ENCODE results near the gene MRPL19. TPM values are rescaled to one million over a fixed set of nuclear protein-coding genes. Genes with fewer than 3 reads are reported as not detected.
A peak's percentile ranks its signal among the peaks of the same experiment; 100 is the strongest.

MRPL19 gene
- polyA plus RNA-seq, 3 donors, result 4.5 to 25.0 (median 25.0) TPM

DNA sequence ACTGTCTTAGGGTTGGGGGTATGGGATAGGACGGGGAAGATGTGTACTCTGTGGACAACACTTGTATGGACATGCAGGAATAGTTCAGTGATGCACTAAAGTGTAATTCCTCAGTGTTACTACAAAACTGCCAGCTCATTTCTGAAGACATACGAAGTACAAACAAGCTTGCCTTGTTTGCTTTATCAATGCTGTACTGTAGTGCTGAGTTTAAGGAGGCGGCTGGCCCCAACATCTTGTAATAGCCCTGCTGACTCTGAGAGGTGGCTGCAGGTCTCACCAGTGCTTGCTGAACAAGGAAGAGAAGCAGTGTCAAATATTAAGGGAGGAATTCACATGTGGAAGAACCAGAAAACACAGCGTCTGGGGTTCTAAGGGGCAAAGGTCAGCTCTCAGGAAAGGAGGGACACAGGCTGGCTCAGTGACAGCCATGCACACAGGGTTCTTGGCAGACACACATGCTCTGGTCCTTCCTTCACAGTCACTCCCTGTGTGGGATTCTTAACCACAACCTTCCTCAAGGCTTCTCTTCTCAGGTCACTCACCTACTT lies 46.0 kb upstream of the MRPL19 start:
- TF ChIP-seq, protein P1, sequence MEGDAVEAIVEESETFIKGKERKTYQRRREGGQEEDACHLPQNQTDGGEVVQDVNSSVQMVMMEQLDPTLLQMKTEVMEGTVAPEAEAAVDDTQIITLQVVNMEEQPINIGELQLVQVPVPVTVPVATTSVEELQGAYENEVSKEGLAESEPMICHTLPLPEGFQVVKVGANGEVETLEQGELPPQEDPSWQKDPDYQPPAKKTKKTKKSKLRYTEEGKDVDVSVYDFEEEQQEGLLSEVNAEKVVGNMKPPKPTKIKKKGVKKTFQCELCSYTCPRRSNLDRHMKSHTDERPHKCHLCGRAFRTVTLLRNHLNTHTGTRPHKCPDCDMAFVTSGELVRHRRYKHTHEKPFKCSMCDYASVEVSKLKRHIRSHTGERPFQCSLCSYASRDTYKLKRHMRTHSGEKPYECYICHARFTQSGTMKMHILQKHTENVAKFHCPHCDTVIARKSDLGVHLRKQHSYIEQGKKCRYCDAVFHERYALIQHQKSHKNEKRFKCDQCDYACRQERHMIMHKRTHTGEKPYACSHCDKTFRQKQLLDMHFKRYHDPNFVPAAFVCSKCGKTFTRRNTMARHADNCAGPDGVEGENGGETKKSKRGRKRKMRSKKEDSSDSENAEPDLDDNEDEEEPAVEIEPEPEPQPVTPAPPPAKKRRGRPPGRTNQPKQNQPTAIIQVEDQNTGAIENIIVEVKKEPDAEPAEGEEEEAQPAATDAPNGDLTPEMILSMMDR (IDR thresholded peaks at IDR 0.05), result no peak
- no peak overlapping the region for H3K27ac ChIP-seq (ENCODE audit: low read depth in 1 of 2, low read length in 2 of 2)
- H3K4me1 ChIP-seq (ENCODE audit: control insufficient read depth in 1 of 2, insufficient read depth in 2 of 2, low read length in 2 of 2), result no peaks in the 10 kb centered on the region
- Mint-ChIP-seq H3K4me3 (no peak overlapping the region), H3K4me1 (no peaks in the 10 kb centered on the region), H3K36me3 (no peaks in the 10 kb centered on the region), H3K27ac (no peak overlapping the region), H3K9me3 (peaks cover 0 to 12% (median 6%) of the 10 kb centered on the region in 7 donors), H3K27me3 (ENCODE audit: low read depth in 3 of 3) (peaks cover 4 to 14% (median 6%) of the 10 kb centered on the region in 3 donors)
- H3K79me2 ChIP-seq (ENCODE audit: insufficient read depth, low read length), result no peaks in the 10 kb centered on the region
- no peak for DNase-seq
- H3K36me3 ChIP-seq (replicated peaks in 1 of 2; ENCODE audit: control insufficient read depth in 1 of 2, insufficient read depth in 2 of 2, low read length in 2 of 2), result no peaks in the 10 kb centered on the region
- no peak overlapping the region for H2AFZ ChIP-seq (ENCODE audit: insufficient read depth, low read depth, low read length, poor library complexity, severe bottlenecking)
- intact Hi-C loops (cut with micrococcal nuclease), result loop anchor here in 1 of 2 donors (10.0 kb wide), 1 partner anchor 686 kb away; no protein-coding TSS in a partner anchor
- no peak overlapping the region for H3K4me2 ChIP-seq (replicated peaks; ENCODE audit: extremely low read depth, low read length, poor library complexity, severe bottlenecking)
- no peak overlapping the region for H3K4me3 ChIP-seq (replicated peaks in 1 of 3; ENCODE audit: low read depth in 2 of 3, low read length in 3 of 3)
- 93% methylated on average over 3 of the region's 4 CpGs for WGBS (ENCODE audit: insufficient coverage)
- no peaks in the 10 kb centered on the region for H4K20me1 ChIP-seq (ENCODE audit: insufficient read depth, low read length)
- no peak overlapping the region for H3K9ac ChIP-seq (ENCODE audit: insufficient read depth, low read length, poor library complexity, severe bottlenecking)
- H3K9me3 ChIP-seq (replicated peaks in 1 of 2; ENCODE audit: control insufficient read depth in 1 of 2, insufficient read depth in 1 of 2, low read length in 2 of 2), result peaks cover 0 to 6% of the 10 kb centered on the region in 2 donors
- peaks cover 0 to 1% of the 10 kb centered on the region in 2 donors for H3K27me3 ChIP-seq (ENCODE audit: control insufficient read depth in 2 of 2, insufficient read depth in 2 of 2, low read length in 2 of 2)

DNA sequence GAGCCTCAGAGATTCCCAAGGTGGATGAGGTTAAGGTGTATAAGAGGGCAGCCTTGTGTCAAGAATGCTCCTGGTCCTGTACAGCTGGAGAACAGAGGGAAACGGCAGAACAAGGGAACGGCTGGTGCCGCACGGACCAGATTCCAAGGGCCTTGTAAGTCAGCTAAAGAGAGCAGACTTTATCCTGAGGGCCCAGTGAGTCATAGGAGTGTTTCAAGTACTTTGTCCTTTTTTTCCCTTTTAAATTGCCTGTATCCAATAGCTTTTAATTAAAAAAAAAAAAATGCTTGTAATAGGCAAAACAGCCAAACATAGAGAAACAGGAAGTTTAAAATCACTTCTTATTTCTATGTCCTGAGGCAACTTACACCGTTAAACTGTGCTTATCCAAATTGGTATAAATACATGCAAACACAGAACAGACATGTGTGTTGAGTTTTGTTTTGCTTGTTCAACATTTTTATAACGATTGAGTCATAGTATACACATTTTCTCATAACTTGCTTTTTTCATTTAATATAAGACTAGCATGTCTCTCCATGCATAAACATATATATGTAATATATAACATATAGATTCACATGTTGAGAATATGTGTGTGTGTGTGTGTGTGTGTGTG lies 43.8 kb upstream of the MRPL19 start:
- 86% methylated on average over 1 of the region's 6 CpGs for WGBS (ENCODE audit: insufficient coverage)
- intact Hi-C loops (cut with micrococcal nuclease), result loop anchor here in 1 of 2 donors (10.0 kb wide), 1 partner anchor 688 kb away; no protein-coding TSS in a partner anchor

More for the DNA sequence above, 43.8 kb upstream of the MRPL19 start:
- Mint-ChIP-seq H3K4me1 (no peaks in the 10 kb centered on the region), H3K27me3 (ENCODE audit: low read depth in 3 of 3) (peaks cover 19 to 31% (median 19%) of the 10 kb centered on the region in 3 donors), H3K9me3 (peaks cover 0 to 9% (median 2%) of the 10 kb centered on the region in 7 donors), H3K36me3 (no peaks in the 10 kb centered on the region), H3K4me3 (peak overlapping the region in 1 of 2 donors; percentile 14), H3K27ac (no peak overlapping the region)
- Histone ChIP-seq H3K9me3 (replicated peaks in 1 of 2; ENCODE audit: control insufficient read depth in 1 of 2, insufficient read depth in 1 of 2, low read length in 2 of 2) (peaks cover 0 to 5% of the 10 kb centered on the region in 2 donors), H3K9ac (ENCODE audit: insufficient read depth, low read length, poor library complexity, severe bottlenecking) (no peak overlapping the region), H3K4me3 (replicated peaks in 1 of 3; ENCODE audit: low read depth in 2 of 3, low read length in 3 of 3) (no peak overlapping the region), H4K20me1 (ENCODE audit: insufficient read depth, low read length) (no peaks in the 10 kb centered on the region), H3K4me2 (replicated peaks; ENCODE audit: extremely low read depth, low read length, poor library complexity, severe bottlenecking) (no peak overlapping the region), H3K36me3 (replicated peaks in 1 of 2; ENCODE audit: control insufficient read depth in 1 of 2, insufficient read depth in 2 of 2, low read length in 2 of 2) (no peaks in the 10 kb centered on the region), H2AFZ (ENCODE audit: insufficient read depth, low read depth, low read length, poor library complexity, severe bottlenecking) (no peak overlapping the region), H3K4me1 (ENCODE audit: control insufficient read depth in 1 of 2, insufficient read depth in 2 of 2, low read length in 2 of 2) (no peaks in the 10 kb centered on the region), H3K27ac (ENCODE audit: low read depth in 1 of 2, low read length in 2 of 2) (no peak overlapping the region), H3K79me2 (ENCODE audit: insufficient read depth, low read length) (no peaks in the 10 kb centered on the region), H3K27me3 (ENCODE audit: control insufficient read depth in 2 of 2, insufficient read depth in 2 of 2, low read length in 2 of 2) (peaks cover 9 to 14% of the 10 kb centered on the region in 2 donors)
- no peak for DNase-seq
- TF ChIP-seq, protein P1 (IDR thresholded peaks at IDR 0.05), result no peak

Measured in CD14-positive monocyte (primary cell).